DOHH2 (cell line): ENCODE results near the gene PXMP2.

Experiments
- CTCF ChIP-seq: fragments of 200-600 bp; sonication (generic); IDR thresholded peaks from one replicate; pipeline ENCODE4 v1.5.1; 2014; ENCODE audit warnings: antibody characterized with exemption, mild to moderate bottlenecking, low read depth, low read length; ENCODE audit not compliant: poor library complexity, severe bottlenecking
- EZH2phosphoT487 ChIP-seq: fragments of 200-600 bp; sonication (generic); IDR thresholded peaks from 2 replicates; pipeline ENCODE4 v1.6.1; 2017; ENCODE audit warnings: borderline replicate concordance, mild to moderate bottlenecking, antibody characterized with exemption, low read length, moderate library complexity, mixed read lengths

- TF ChIP-seq CTCF (no peak), EZH2phosphoT487 (no peak)
Measured at GRCh38 chr12:132695431-132695830, 8.0 kb downstream of the PXMP2 start.
